ENCODE results near the gene FHOD3.
"Not testable (repeated sequence)": the region's sequence is repeated elsewhere in the genome, so short reads cannot be mapped to it uniquely, and the experiment has no call there.

FHOD3 gene

GRCh38 chr18:36350839-36351469, 53.4 kb downstream of the FHOD3 start:
- no peak for DNase-seq (ENCODE audit: low spot score)

- no peak for DNase-seq (ENCODE audit: low spot score)
Observed at GRCh38 chr18:36352384-36352783, 54.9 kb downstream of the FHOD3 start.

GRCh38 chr18:36354989-36355388, 57.5 kb downstream of the FHOD3 start:
- no peak for DNase-seq (ENCODE audit: low spot score)

DNA sequence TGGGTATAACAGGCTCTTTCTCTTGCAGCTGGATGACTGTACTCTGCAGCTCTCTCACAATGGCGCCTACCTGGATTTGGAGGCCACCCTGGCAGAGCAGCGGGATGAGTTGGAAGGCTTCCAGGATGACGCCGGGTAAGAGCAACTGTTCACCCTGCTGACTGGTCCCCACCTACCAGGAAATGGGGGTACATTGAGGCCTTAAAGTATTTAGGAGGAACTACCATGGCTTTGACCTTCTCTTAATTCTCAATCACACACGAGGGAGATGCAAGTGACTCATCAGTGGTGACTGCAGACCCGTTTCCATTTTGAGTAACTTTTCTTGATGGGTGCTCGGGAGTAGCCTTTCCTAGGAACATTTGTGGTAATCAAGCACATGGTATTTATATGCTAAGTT, 58.0 kb downstream of the FHOD3 start:
- DNase-seq (ENCODE audit: low spot score) = no peak

DNA sequence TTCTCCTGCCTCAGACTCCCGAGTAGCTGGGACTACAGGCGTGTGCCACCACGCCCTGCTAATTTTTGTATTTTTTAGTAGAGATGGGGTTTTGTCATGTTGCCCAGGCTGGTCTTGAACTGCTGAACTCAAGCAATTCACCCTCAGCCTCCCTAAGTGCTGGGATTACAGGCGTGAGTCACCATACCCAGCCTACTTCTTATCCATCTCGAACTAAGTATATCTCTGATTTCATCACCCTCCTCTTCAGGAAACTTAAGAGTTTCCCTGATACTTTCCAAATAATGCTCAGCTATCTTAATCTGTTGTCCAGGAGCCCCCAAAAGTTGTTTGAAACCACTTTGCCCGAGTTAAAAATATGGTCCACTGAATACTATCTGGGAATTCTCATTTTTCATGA, 59.2 kb downstream of the FHOD3 start:
- not testable (repeated sequence) for DNase-seq (ENCODE audit: low spot score)

DNA sequence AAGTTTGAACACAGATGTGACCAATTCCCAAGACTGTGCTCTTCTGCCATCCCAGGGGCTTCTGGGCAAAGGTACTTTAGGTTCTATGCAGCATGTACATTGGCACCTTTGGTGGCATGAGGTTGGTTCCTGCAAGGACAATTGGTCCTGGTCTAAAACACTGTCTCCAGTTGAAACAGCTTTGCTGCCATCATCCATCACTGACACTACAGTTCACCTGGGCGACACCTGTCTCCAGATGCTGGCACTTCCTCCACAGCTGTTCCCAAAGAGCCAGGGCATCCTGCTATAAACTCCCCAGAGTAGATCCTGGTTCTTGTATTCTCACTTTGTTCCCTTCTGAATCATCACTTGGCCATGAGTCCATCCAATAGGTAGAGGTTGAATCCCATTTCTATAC, 60.6 kb downstream of the FHOD3 start:
- DNase-seq (ENCODE audit: low spot score) = no peak

DNA sequence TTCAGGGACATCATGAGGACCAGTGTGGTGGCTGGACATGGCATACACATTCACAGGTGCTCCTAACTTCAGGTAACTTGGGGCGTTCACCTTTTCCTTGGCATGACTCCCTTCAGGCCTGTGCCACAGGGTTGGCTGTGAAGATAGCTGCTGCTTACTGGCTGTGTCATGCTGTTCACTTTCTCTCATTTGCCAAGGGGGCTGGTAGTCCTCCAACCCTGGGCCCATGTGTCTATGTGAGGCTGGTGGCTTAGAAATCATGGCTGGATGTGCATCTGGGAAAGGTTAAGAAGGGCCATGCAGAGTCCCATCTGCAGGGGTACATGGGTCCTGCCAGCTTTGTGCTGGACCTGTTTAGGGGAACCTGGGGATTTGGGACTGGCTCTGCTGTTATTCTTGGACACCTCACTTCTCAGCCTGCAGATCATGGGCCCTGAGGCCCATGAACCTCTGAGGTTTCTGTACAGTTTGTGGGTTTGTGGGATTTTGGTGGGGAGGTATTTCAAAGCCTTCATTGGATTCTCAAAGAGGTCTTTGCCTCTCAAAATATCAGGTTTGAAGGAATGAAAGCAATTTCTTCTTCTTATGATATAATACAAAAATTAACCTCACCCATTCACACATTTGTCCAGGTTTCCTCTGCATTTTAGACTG, 62.9 kb downstream of the FHOD3 start:
- DNase-seq (ENCODE audit: low spot score) = no peak

DNA sequence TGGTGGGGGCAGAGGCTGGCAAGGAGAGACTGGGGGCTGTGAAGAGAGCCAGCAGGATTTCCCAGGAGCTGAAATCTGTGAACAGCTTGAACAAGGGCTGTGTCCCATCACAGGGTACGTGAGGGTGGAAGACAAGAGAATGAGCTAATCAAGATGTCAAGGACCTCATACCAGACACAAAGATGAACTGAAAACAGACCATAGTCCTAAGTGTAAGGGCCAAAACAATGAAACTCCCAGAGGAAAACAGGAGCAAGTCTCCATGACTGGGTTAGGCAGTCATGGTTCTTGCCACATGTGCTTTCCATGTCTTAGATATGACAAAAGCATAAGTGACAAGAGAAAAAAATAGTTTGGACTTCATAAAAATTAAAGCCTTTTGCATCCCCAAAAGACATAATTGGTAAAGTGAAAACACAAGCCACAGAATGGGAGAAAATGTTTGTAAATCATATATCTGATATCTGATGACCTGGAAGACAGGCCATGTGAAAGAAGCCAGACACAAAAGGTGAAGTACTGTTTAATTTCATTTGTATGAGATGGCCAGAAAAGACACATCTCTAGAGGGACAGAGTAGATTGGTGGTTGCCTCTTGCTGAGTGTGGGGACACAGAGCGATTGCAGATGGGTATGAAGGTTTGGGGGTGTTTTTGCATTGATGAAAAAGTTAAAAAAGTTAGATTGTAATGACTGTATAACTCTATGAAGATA, 67.6 kb downstream of the FHOD3 start:
- DNase-seq (ENCODE audit: low spot score) = no peak

DNA sequence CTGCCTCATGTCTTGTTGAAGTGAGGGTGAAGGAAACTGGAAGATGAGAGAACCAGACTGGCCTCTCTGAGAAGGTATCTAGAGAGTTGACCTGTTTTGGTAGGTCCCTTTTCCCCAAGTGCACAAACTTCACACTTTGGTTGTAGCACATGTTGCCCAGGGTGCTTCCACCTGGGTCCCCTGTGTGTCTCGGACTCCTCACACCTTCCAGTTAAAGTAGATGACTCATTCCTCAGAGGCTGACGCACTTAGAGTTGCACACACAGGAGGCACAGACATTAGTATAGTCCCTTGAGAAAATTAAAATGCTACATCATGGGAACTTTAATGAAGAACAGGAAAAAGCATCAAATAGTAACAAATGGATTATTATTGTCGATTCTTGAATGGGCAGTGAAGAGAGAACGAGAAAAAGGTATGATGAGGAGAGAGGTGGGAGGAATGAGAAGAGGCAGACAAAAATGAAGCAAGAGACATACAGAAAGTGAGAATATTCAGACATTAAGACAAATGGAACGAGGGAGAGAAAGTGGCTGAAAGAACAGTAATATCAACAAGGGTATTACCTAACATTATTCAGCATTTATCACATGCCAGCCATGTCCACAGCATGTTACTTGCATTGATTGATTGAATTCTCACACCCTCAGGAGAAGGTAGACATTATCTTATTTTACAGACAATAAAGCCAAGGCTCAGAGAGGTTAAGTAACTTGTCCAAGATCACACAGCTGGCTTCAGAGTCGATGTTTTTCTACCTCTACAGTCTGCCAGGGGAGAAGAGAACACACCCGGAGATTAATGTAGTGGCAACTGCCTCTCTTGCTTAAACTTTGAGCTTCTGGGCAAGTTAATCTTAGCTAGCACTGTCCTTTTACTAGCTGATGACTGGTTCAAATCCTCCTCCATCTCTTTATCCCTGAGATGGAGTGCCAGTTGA, 68.6 kb downstream of the FHOD3 start:
- DNase-seq (ENCODE audit: low spot score) = no peak

GRCh38 chr18:36366994-36367839, 69.7 kb downstream of the FHOD3 start:
- no peak for DNase-seq (ENCODE audit: low spot score)

- no peak for DNase-seq (ENCODE audit: low spot score)
Observed at GRCh38 chr18:36368889-36369288, 71.4 kb downstream of the FHOD3 start.

GRCh38 chr18:36372903-36373311, 75.4 kb downstream of the FHOD3 start:
- DNase-seq (ENCODE audit: low spot score) = no peak

DNA sequence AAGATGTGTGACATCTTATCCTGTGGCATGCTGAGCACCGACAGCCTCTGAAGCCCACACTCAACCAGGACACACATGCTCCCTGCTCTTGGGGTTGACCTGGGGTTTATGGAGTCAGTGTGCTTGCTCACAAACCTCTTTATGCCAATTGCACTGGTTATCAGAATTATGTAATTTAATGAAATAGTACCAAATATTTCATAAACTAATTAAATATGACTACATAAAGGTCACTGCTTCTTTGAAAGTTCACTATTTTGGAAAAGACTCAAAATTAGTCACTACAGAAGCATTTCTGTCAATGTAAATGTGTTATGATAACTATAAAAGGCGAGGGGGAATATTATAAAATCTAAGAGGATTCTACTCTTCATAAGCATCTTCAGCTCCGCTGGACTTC, 76.7 kb downstream of the FHOD3 start:
- DNase-seq (ENCODE audit: low spot score) = no peak

GRCh38 chr18:36375118-36375517, 77.6 kb downstream of the FHOD3 start:
- DNase-seq (ENCODE audit: low spot score) = no peak

GRCh38 chr18:36376361-36376760, 78.8 kb downstream of the FHOD3 start:
- no peak for DNase-seq (ENCODE audit: low spot score)

DNA sequence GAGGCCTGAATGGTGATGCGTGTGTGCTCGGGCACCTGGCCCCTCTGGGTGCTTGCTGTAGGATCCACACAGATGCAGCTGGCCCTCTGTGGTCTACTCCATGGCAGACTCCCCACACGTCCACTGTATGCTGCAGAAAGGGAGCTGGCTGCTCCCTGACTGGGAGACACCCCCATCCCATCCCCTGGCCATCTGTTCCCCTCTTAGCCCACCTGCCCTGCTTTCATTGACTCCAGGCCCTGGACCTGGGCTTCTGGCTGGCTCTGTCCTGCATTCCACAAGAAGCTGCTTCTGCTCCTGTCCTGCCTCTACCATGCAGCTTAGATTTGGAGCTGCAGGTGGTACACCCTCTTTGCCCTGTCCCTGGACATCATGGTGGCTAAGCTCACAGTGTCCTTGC, 80.1 kb downstream of the FHOD3 start:
- DNase-seq (ENCODE audit: low spot score) = no peak

GRCh38 chr18:36378205-36378604, 80.7 kb downstream of the FHOD3 start:
- DNase-seq (ENCODE audit: low spot score) = no peak

DNA sequence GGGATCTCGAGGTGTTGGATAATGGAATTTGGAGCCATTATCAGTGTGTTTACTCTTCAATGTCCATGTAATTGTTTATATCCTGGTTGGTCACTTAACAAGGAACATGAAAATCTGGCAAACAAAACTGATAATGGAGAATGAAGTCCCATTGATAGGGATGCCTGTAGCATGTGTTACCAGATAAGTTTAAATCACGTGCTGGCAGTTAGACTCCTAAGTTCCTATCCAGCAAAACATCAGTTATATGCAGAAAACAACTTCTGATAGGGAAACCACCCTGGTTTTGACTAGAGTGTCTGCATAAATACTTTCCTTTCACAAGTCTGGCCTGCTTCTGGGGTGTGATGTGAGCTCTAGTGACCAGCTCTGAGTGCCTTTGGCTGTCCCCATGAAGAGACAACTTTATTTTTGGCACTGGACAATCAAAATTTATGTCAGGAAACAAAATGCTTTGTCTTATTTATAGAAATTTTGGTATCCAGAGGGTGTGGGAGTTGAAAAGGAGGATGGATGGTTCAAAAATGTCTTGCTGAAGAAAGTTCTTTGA, 82.0 kb downstream of the FHOD3 start:
- no peak for DNase-seq (ENCODE audit: low spot score)

DNA sequence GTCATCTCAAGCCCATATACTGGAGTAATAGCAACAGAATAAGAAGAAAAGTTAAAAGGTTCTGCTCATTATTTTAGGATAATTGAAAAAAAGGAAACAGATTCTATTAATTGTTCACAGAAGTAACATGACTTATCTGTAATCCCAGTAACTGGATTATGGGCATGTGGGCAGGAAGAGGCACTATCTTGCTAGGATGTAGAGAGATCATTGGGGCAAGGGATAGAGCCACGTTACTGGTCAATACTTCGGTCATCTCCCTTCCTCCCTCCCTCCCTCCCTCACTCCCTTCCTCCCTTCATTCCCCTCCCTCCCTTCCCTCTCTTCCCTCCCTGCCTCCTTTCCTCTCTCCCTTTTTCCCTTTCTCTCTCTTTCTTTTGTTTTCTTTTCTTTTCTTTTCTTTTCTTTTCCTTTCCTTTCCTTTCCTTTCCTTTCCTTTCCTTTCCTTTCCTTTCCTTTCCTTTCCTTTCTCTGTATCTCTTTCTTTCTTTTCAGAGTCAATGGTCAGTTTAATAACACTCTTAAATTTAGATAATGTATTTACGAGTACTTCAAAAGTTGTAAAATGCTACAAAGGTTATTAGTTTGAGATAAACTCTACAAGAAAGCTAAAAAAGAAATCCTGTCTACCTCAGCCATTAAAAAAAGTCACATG, 82.8 kb downstream of the FHOD3 start:
- no peak for DNase-seq (ENCODE audit: low spot score)

DNA sequence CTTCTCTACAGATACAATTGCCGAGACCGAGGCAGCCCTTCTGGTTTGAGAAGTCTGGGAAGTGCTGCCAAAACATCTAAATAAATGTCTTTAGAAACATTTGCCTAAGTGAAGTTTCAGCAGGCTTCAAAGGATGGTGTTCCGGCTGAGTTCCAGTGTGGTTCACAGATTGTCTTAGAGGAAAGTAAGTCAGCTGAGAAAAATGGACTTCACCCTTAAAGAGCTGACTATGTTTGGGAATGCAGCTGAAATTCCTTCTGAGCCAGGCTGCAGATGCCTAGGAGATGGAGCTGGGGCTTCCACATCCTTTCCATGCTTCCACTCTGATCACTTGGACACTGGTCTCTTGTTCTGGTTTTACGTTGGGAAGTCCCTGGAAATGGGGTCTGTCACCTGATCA, 83.6 kb downstream of the FHOD3 start:
- no peak for DNase-seq (ENCODE audit: low spot score)

GRCh38 chr18:36382854-36383253, 85.3 kb downstream of the FHOD3 start:
- no peak for DNase-seq (ENCODE audit: low spot score)
